IMR-90 (cell line): ENCODE data around the gene SEPTIN10. TPM values are rescaled to one million over a fixed set of nuclear protein-coding genes. Genes with fewer than 3 reads are reported as not detected.

Experiments used
- ATAC-seq: fragments of 200-7000 bp; cut with Tn5 transposase; 2 replicates; pipeline ENCODE4 v1.9.1; 2020; ENCODE audit warnings: low read depth, mild to moderate bottlenecking, moderate library complexity
- BruUV-seq: library from RNA; stranded (reverse); fragments of 400-500 nt; replicated peaks from 2 replicates; lab custom pipeline; 2021; lab: Mats Ljungman, UMichigan
- CTCF ChIA-PET: fragments of 300-600 bp; formaldehyde crosslinking; extraction: SDS; loops from one replicate; lab custom pipeline; 2021; ENCODE audit warnings: antibody characterized with exemption; lab: Yijun Ruan, JAX
- POLR2A ChIA-PET: fragments of 300-600 bp; sonication (Branson Sonifier 250); formaldehyde crosslinking; loops from one replicate; lab custom pipeline; 2022; ENCODE audit warnings: antibody characterized with exemption; ENCODE audit not compliant: unreplicated experiment; lab: Charles Lee
- DNase-seq: peaks from one replicate; pipeline ENCODE4 v3.0.0; 2013
- H2AFZ ChIP-seq: replicated peaks from 2 replicates; pipeline ENCODE3; 2013; ENCODE audit warnings: low read length, mild to moderate bottlenecking; ENCODE audit not compliant: poor library complexity
- H2AK5ac ChIP-seq: 2 replicates; pipeline ENCODE4 v1.6.1; 2013; ENCODE audit warnings: low read depth, low read length, inconsistent platforms
- H2AK9ac ChIP-seq: replicated peaks from 2 replicates; pipeline ENCODE3; 2013; ENCODE audit warnings: mild to moderate bottlenecking, low read depth, low read length, moderate library complexity; ENCODE audit not compliant: poor library complexity
- H2BK120ac ChIP-seq: 2 replicates; pipeline ENCODE4 v1.6.1; 2013; ENCODE audit warnings: low read depth, low read length, inconsistent platforms
- H2BK15ac ChIP-seq: 3 replicates; pipeline ENCODE4 v1.6.1; 2013; ENCODE audit warnings: low read depth, low read length, inconsistent platforms
- H2BK20ac ChIP-seq: 2 replicates; pipeline ENCODE4 v1.6.1; 2013; ENCODE audit warnings: low read depth, mild to moderate bottlenecking, inconsistent platforms, low read length, moderate library complexity
- H2BK5ac ChIP-seq: 2 replicates; pipeline ENCODE4 v1.6.1; 2013; ENCODE audit warnings: mild to moderate bottlenecking, low read depth, low read length, inconsistent platforms; ENCODE audit not compliant: poor library complexity, severe bottlenecking
- H3K14ac ChIP-seq: replicated peaks from 2 replicates; pipeline ENCODE4 v1.6.1; 2013; ENCODE audit warnings: low read depth, low read length, inconsistent platforms
- H3K18ac ChIP-seq: 2 replicates; pipeline ENCODE4 v1.6.1; 2013; ENCODE audit warnings: low read depth, low read length, control low read depth
- H3K23ac ChIP-seq: 2 replicates; pipeline ENCODE4 v1.6.1; 2013; ENCODE audit warnings: low read depth, low read length, inconsistent platforms
- H3K27ac ChIP-seq: 2 replicates; pipeline ENCODE4 v1.5.1; 2013; ENCODE audit warnings: mild to moderate bottlenecking, control low read depth, low read length; ENCODE audit not compliant: insufficient read depth
- H3K27me3 ChIP-seq: 2 replicates; pipeline ENCODE4 v1.6.1; 2013; ENCODE audit warnings: low read length; ENCODE audit not compliant: control insufficient read depth, insufficient read depth
- H3K36me3 ChIP-seq: 2 replicates; pipeline ENCODE4 v1.6.1; 2013; ENCODE audit warnings: low read length, mixed read lengths; ENCODE audit not compliant: control insufficient read depth, insufficient read depth
- H3K4ac ChIP-seq: 2 replicates; pipeline ENCODE4 v1.6.1; 2013; ENCODE audit warnings: low read depth, low read length, inconsistent platforms
- H3K4me1 ChIP-seq: 2 replicates; pipeline ENCODE4 v1.6.1; 2013; ENCODE audit warnings: low read length, mixed read lengths; ENCODE audit not compliant: control insufficient read depth, insufficient read depth
- H3K4me2 ChIP-seq: 2 replicates; pipeline ENCODE4 v1.6.1; 2013; ENCODE audit warnings: low read depth, mild to moderate bottlenecking, control low read depth, low read length, moderate library complexity
- H3K4me3 ChIP-seq: 2 replicates; pipeline ENCODE4 v1.5.1; 2013; ENCODE audit warnings: low read depth, mild to moderate bottlenecking, control low read depth, low read length, moderate library complexity; ENCODE audit not compliant: insufficient read depth
- H3K56ac ChIP-seq: 2 replicates; pipeline ENCODE4 v1.6.1; 2013; ENCODE audit warnings: low read length, inconsistent platforms; ENCODE audit not compliant: insufficient read depth; ENCODE audit errors: extremely low read depth
- H3K79me1 ChIP-seq, 2 experiments: 2 replicates each; pipeline ENCODE4 v1.6.1; 2013; ENCODE audit warnings: low read length in 2 of 2, inconsistent platforms in 1 of 2, low read depth in 1 of 2
- H3K9ac ChIP-seq: 2 replicates; pipeline ENCODE4 v1.6.1; 2013; ENCODE audit warnings: low read depth, low read length, control low read depth
- H3K9me1 ChIP-seq: 2 replicates; pipeline ENCODE4 v1.6.1; 2013; ENCODE audit warnings: low read length, inconsistent platforms; ENCODE audit not compliant: insufficient read depth
- H3K9me3 ChIP-seq: 2 replicates; pipeline ENCODE4 v1.6.1; 2013; ENCODE audit warnings: low read length; ENCODE audit not compliant: control insufficient read depth, insufficient read depth
- H4K20me1 ChIP-seq: 2 replicates; pipeline ENCODE4 v1.6.1; 2013; ENCODE audit warnings: low read length, inconsistent platforms; ENCODE audit not compliant: insufficient read depth
- H4K5ac ChIP-seq: 2 replicates; pipeline ENCODE4 v1.6.1; 2013; ENCODE audit warnings: mild to moderate bottlenecking, low read depth, low read length, control low read depth
- H4K8ac ChIP-seq, 2 experiments: 2 replicates each; pipeline ENCODE4 v1.6.1; 2013; ENCODE audit warnings: low read depth in 2 of 2, low read length in 2 of 2, control low read depth in 1 of 2, inconsistent platforms in 1 of 2
- H4K91ac ChIP-seq: 2 replicates; pipeline ENCODE4 v1.6.1; 2013; ENCODE audit warnings: low read depth, low read length, inconsistent platforms; ENCODE audit not compliant: insufficient read depth
- BHLHE40 ChIP-seq: fragments of 150-350 bp; IDR thresholded peaks from 2 replicates; pipeline ENCODE4 v1.6.1; 2016; ENCODE audit warnings: mild to moderate bottlenecking, low read depth, low read length
- CEBPB ChIP-seq: IDR thresholded peaks from 2 replicates; pipeline ENCODE4 v1.6.1; 2012; ENCODE audit warnings: low read depth, low read length, improper control_type of control experiment
- CHD1 ChIP-seq: IDR thresholded peaks from 2 replicates; pipeline ENCODE4 v1.6.1; 2012; ENCODE audit warnings: low read depth, low read length, improper control_type of control experiment
- FOS ChIP-seq: fragments of 150-350 bp; IDR thresholded peaks from 2 replicates; pipeline ENCODE4 v1.6.1; 2016; ENCODE audit warnings: low read depth, low read length
- MAFK ChIP-seq: IDR thresholded peaks from 2 replicates; pipeline ENCODE4 v1.6.1; 2012; ENCODE audit warnings: low read depth, low read length, improper control_type of control experiment
- MAZ ChIP-seq: IDR thresholded peaks from 2 replicates; pipeline ENCODE4 v1.6.1; 2012; ENCODE audit warnings: low read depth, mild to moderate bottlenecking, low read length, improper control_type of control experiment, moderate library complexity, borderline replicate concordance
- MXI1 ChIP-seq: IDR thresholded peaks from 2 replicates; pipeline ENCODE4 v1.6.1; 2012; ENCODE audit warnings: low read depth, mild to moderate bottlenecking, low read length, moderate library complexity, borderline replicate concordance
- NFE2L2 ChIP-seq: fragments of 150-350 bp; IDR thresholded peaks from 2 replicates; pipeline ENCODE4 v1.6.1; 2016; ENCODE audit warnings: low read depth, mild to moderate bottlenecking, low read length
- POLR2A ChIP-seq: IDR thresholded peaks from 2 replicates; pipeline ENCODE4 v1.6.1; 2012; ENCODE audit warnings: mild to moderate bottlenecking, low read depth, low read length
- RAD21 ChIP-seq: IDR thresholded peaks from 2 replicates; pipeline ENCODE4 v1.6.1; 2012; ENCODE audit warnings: low read length, improper control_type of control experiment
- RCOR1 ChIP-seq: IDR thresholded peaks from 2 replicates; pipeline ENCODE4 v1.6.1; 2012; ENCODE audit warnings: mild to moderate bottlenecking, low read length, improper control_type of control experiment; ENCODE audit not compliant: insufficient replicate concordance
- RFX5 ChIP-seq: IDR thresholded peaks from 2 replicates; pipeline ENCODE4 v1.8.0; 2012; ENCODE audit warnings: low read depth, mild to moderate bottlenecking, low read length, moderate library complexity
- SMC3 ChIP-seq: fragments of 150-350 bp; IDR thresholded peaks from 2 replicates; pipeline ENCODE4 v1.6.1; 2016; ENCODE audit warnings: low read depth, mild to moderate bottlenecking, antibody characterized with exemption, low read length, moderate library complexity
- WGBS, 2 experiments: methylation state at CpG; one replicate each; pipeline versions ENCODE4 v1.1.5 to v1.1.7; 2013; ENCODE audit warnings: missing lambda C conversion rate in 2 of 2; ENCODE audit not compliant: insufficient read length in 1 of 2; ENCODE audit errors: extremely low coverage in 2 of 2; 5-methylcytosine and 5-hydroxymethylcytosine counted together
- dilution Hi-C: fragments of 300-500 bp; cut with HindIII; formaldehyde crosslinking; loops from one replicate; pipeline ENCODE4 v1.14.3; 2018; ENCODE audit warnings: low sequenced_read_pairs; ENCODE audit not compliant: unreplicated experiment
- in situ Hi-C: fragments of 300-500 bp; cut with MboI; formaldehyde crosslinking; loops from 3 replicates; pipeline ENCODE4 v1.14.3; 2019; ENCODE audit warnings: low sequenced_read_pairs, inconsistent platforms, mixed read lengths
- intact Hi-C: fragments of 100-400 bp; cut with micrococcal nuclease; formaldehyde crosslinking; loops from 2 replicates; pipeline ENCODE4 v1.10.0; 2022
- polyA plus RNA-seq, 3 experiments: library from polyadenylated mRNA; depleted of rRNA; stranded (reverse); fragments of >200 nt; gene quantifications; 2 replicates each; pipeline ENCODE4 v1.2.3, GENCODE V29; 2012; ENCODE audit warnings: low replicate concordance in 1 of 3
- total RNA-seq: library from RNA; depleted of rRNA; stranded (reverse); fragments of >200 nt; gene quantifications from 2 replicates; pipeline ENCODE4 v1.2.3, GENCODE V29; 2012
- TF ChIP-seq, protein P1 (sequence below): fragments of 150-350 bp; IDR thresholded peaks from 2 replicates; pipeline ENCODE4 v1.6.1; 2017; ENCODE audit warnings: mild to moderate bottlenecking, antibody characterized with exemption, low read length, low read depth
- TF ChIP-seq, protein P2 (sequence below): conservative IDR thresholded peaks from 2 replicates; pipeline ENCODE4 v1.5.1; 2012; ENCODE audit warnings: mild to moderate bottlenecking, low read depth, low read length, improper control_type of control experiment
- TF ChIP-seq, protein P3 (sequence below): fragments of 150-350 bp; IDR thresholded peaks from 2 replicates; pipeline ENCODE4 v1.6.1; 2016; ENCODE audit warnings: low read depth, mild to moderate bottlenecking, low read length, moderate library complexity, borderline replicate concordance

Gene SEPTIN10
- total and polyA plus RNA-seq, 2 of the 4 experiments (the other 2 are of a cell fraction), result 55.4 to 82.6 TPM

DNA sequence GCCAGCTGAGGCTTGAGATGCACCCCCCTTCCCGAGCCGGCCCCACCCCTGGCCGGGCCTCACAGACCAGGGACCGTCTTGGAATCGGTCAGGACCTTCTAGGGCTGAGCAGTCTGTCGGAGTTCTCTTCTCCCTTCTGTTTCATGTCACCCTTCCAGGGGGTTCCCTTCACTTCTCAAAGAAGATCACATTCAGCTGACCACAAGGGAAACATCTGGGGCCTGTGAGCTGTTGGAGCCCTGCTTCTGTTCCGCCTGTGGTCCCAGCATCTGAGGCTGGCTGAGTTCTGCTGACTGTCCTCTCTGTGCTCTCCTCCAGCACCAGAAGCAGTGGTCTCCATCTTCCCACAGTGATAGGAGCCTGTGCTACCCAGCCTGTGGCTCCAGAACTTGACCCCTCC lies 106.5 kb downstream of the SEPTIN10 start:
- no TSS peak for BruUV-seq
- peaks cover 3% of the 10 kb centered on the region; the same call in 1 of the 2 replicates for H4K20me1 ChIP-seq
- H3K27me3 ChIP-seq, result no peaks in the 10 kb centered on the region
- WGBS, 2 experiments, result 74% methylated on average over 2 of the region's 7 CpGs; no CpG with 5 or more reads in 1 of the 2 experiments
- no peak overlapping the region for H2BK5ac ChIP-seq
- H2AK5ac ChIP-seq, result no peak overlapping the region; the same call in 1 of the 2 replicates
- no peak overlapping the region for H3K18ac ChIP-seq
- H3K4me1 ChIP-seq, result no peaks in the 10 kb centered on the region
- no peak overlapping the region for H2BK20ac ChIP-seq
- H3K23ac ChIP-seq, result no peak overlapping the region
- ChIA-PET CTCF (interaction anchor here (1.1 kb wide), 1 partner anchor 336 kb away, joined by 3 read pairs; no protein-coding TSS in a partner anchor), POLR2A (no interaction called here)
- H3K4me3 ChIP-seq, result no peak overlapping the region
- intact Hi-C loops, result no loop called here
- no peak overlapping the region for H3K14ac ChIP-seq
- peaks cover 10% of the 10 kb centered on the region; the same call in 1 of the 2 replicates for H3K9me1 ChIP-seq
- no peak overlapping the region for H3K4ac ChIP-seq
- no peak overlapping the region for H4K91ac ChIP-seq
- in situ Hi-C loops, result loop anchor here (5.0 kb wide), 1 partner anchor 380 kb away; the partner anchor contains the start of gene SH3RF3
- no peak overlapping the region for H2BK15ac ChIP-seq
- dilution Hi-C loops, result no loop called here
- no peak overlapping the region for H3K4me2 ChIP-seq
- no peak overlapping the region for H3K9ac ChIP-seq
- H3K36me3 ChIP-seq, result peaks cover 12% of the 10 kb centered on the region; the same call in 1 of the 2 replicates
- H2AFZ ChIP-seq, result no peak overlapping the region
- no peak overlapping the region for H4K5ac ChIP-seq
- no peak overlapping the region for H2BK120ac ChIP-seq
- DNase-seq, result no peak
- ATAC-seq, result no peak
- no peak overlapping the region for H3K56ac ChIP-seq
- TF ChIP-seq FOS (no peak), NFE2L2 (no peak), BHLHE40 (no peak), RFX5 (no peak), MXI1 (no peak), POLR2A (no peak), MAZ (no peak), MAFK (no peak), RCOR1 (no peak), SMC3 (no peak), RAD21 (no peak), CHD1 (no peak), CEBPB (no peak)
- TF ChIP-seq, protein P1, sequence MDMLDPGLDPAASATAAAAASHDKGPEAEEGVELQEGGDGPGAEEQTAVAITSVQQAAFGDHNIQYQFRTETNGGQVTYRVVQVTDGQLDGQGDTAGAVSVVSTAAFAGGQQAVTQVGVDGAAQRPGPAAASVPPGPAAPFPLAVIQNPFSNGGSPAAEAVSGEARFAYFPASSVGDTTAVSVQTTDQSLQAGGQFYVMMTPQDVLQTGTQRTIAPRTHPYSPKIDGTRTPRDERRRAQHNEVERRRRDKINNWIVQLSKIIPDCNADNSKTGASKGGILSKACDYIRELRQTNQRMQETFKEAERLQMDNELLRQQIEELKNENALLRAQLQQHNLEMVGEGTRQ, result no peak
- TF ChIP-seq, protein P2, sequence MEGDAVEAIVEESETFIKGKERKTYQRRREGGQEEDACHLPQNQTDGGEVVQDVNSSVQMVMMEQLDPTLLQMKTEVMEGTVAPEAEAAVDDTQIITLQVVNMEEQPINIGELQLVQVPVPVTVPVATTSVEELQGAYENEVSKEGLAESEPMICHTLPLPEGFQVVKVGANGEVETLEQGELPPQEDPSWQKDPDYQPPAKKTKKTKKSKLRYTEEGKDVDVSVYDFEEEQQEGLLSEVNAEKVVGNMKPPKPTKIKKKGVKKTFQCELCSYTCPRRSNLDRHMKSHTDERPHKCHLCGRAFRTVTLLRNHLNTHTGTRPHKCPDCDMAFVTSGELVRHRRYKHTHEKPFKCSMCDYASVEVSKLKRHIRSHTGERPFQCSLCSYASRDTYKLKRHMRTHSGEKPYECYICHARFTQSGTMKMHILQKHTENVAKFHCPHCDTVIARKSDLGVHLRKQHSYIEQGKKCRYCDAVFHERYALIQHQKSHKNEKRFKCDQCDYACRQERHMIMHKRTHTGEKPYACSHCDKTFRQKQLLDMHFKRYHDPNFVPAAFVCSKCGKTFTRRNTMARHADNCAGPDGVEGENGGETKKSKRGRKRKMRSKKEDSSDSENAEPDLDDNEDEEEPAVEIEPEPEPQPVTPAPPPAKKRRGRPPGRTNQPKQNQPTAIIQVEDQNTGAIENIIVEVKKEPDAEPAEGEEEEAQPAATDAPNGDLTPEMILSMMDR, result no peak
- TF ChIP-seq, protein P3, sequence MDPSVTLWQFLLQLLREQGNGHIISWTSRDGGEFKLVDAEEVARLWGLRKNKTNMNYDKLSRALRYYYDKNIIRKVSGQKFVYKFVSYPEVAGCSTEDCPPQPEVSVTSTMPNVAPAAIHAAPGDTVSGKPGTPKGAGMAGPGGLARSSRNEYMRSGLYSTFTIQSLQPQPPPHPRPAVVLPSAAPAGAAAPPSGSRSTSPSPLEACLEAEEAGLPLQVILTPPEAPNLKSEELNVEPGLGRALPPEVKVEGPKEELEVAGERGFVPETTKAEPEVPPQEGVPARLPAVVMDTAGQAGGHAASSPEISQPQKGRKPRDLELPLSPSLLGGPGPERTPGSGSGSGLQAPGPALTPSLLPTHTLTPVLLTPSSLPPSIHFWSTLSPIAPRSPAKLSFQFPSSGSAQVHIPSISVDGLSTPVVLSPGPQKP, result no peak
- H3K79me1 ChIP-seq, result no peaks in the 10 kb centered on the region
- no peak overlapping the region for H4K8ac ChIP-seq
- H2AK9ac ChIP-seq, result no peak overlapping the region
- H3K9me3 ChIP-seq, result no peaks in the 10 kb centered on the region
- H3K27ac ChIP-seq, result no peak overlapping the region
